HG03558 (cell line): ENCODE data around the gene EIF4G1.
A peak's percentile ranks its signal among the peaks of the same experiment; 100 is the strongest.
"Not testable (repeated sequence)": the region's sequence is repeated elsewhere in the genome, so short reads cannot be mapped to it uniquely, and the experiment has no call there.

Source experiments
- ATAC-seq: cut with Tn5 transposase; IDR thresholded peaks from one replicate; pipeline ENCODE4 v1.9.1; 2021; ENCODE audit warnings: moderate number of reproducible peaks; ENCODE audit not compliant: unreplicated experiment; ENCODE audit errors: extremely low read depth

Gene EIF4G1

DNA sequence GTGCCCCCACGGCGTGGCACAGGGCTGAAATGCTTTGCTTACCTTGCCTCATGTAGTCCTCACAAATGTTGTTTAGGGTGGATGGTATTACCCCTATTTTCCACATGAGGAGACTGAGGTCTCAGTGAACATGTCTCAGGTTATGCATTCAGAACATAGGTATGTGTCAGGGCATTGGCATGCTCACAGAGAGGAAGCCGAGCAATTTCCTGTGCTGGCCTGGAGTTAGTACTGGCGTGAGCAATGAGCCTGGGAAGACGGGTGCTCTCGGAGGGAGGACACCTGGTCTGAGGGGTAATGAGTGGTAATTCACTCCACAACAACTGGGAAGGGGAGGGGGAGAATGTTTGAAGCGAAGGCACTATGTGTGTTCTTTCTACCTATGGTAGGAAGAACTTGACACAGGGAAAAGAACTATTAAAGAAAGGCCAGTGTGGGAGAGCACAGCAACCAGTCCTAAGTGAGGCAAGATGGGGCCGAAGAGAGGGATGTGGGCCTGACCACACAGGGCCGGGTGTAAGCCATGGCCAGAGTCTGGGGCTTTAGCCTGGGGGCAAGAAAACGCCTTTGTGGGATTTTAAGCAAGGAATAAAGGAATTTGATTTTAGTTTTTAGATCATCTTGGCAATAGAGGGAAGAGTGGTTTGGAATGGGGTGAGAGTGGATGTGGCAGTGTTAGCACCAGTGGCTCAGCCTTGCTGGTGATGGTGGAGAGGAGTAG is 18.1 kb downstream of the EIF4G1 start:
- no peak for ATAC-seq

DNA sequence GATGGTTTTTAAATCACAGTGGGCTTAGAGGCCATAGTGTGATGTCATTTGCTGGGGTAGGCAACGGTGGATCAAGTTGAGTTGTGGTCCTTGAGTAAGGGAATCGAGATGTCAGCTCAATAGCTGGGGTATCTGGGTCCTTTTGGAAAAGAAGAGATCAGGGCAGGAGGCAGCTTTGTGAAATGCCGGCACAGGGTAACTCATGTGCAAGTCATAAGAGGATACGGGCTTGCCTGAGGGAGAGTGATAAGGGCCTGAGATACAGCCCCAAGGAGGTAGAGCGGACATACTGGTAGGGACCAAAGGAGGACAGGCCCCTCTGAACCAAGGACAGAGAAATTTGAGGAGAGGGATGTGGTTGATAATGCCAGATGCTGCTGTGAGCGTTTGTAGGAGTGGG is 18.8 kb downstream of the EIF4G1 start:
- no peak for ATAC-seq

GRCh38 chr3:184333700-184334099 is 19.3 kb downstream of the EIF4G1 start:
- ATAC-seq = no peak

GRCh38 chr3:184334470-184335158 is 20.2 kb downstream of the EIF4G1 start:
- no peak for ATAC-seq

- no peak for ATAC-seq
Observed at GRCh38 chr3:184335291-184335660, 20.9 kb downstream of the EIF4G1 start.

DNA sequence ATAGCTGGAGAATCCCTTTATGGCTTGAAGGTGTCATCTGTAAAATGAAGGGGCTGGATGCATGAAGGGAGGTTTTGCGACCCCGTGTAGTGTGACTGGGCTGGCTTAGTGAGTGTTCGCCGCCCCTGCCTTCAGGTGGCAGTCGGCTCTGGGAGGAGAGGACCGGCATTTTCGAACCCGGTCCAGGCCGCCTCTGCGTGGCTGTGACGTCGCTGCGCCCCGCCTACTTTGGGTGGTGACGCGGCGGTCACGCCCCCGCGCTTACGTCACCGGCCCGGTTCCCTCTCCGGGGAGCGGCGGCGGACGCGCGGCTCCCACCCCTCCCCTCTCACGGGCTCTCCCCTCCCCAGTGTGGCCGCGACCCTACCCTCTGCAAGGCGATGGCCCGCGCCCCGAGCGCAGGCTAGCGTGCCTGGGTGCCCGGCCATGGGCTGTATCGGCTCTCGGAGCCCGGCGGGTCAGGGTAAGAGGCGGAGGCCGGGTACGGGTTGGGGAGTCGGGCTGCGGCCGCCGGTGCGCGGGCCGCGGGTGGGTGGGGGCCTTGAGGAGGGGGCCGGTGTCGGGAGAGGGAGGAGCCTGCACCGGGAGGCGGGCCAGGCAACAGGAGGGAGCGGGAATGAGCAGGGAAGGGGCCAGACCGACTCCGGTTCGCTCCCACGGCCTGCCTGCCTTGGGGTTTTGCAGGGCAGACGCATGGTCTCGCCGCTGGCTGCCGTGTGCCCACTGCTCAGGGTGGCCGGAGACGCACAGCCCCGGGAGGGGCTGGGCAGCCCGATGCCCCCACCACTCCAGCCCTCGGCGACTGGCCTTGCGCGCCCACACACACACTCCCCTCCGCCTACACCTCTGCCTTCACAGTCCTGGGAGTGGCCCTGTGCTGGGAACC is 21.5 kb downstream of the EIF4G1 start:
- peak; percentile 38 for ATAC-seq

DNA sequence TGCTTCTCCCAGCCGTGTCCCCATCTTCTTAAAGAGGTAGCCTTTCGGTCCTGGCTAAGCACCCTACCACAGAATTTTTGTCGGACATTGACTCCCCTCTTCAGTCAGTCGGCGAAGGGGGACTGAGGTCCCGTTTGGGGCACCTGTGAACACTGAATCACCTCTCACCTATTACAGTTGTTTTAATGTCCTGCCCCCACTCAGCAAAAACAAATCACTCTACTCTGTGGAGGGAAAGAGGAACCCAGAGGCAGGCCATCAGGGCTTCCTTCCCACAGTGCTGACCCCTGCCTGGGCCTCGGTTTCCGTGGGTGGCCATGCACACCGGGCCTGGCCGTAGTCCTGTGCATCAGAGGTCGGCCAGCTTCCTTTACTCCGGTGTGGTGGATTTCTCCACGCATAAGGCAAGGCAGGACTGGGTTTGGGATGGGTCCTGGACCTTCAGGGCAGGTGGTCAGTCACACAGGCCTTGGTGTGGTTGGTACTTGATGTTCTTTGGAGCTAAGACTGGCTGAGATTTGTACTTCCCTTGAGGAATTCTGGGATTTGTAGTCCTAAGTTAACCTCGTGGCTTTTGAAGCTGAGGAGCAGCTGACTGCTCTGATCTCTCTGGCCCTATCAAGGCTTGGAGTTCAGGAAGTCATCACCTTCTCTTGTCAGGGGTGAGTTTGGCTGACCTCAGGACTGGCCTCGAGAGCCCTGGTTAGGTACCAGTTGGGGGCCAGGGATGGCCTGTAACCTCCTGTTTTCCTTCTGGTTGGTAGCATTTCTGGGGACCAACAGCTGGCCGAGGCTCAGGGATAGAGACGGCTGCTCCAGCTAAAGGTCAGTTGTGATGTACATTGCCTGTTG is 22.4 kb downstream of the EIF4G1 start:
- no peak for ATAC-seq

- no peak for ATAC-seq
Observed at GRCh38 chr3:184337399-184337714, 23.0 kb downstream of the EIF4G1 start, which contains the start of gene FAM131A. TSS of gene FAM131A (plus strand) at chr3:184337600. CDS start at chr3:184337631, 31 bp downstream.

GRCh38 chr3:184337981-184338380 is 23.6 kb downstream of the EIF4G1 start:
- no peak for ATAC-seq

DNA sequence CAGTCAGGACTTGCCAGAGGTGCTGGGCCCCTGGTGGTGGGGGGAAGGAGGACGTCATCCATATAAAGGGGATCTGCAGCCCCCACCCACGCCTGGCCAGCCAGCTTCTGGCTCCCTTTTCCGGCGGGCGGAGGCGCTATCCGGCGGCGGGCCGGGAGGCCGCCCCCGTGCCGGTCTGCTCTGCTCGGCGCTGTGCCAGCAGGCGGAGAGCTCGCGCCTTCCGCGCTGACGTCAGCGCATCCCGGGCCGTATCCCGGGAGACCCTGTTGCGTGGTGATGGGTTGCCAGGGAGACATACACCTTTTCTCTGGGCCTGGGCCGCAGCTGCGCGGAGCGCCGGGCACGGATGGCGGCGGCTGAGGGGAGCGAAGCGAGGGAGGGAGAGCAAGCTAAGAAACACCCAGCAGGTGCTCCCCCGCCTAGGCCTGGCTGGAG is 24.1 kb downstream of the EIF4G1 start:
- ATAC-seq = no peak

DNA sequence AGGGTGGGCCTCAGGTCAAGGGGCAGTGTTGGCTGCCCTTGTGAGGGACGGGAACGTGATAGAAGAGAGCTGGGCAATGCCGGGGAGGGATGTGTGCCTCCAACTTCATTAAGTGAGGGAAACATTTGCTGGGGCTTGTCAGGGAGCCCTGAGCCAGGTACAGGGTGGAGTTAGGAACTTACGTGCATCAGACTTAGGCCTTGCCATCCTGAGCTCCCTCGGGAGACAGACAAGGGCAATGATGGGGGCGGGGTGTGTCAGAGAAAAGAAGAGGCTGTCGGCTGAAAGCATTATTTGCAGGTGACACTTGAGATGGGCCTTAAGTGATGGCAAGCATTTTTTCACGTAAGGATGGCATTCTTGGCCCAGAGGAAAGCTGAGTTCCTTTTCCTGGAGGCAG is 24.6 kb downstream of the EIF4G1 start:
- ATAC-seq = no peak

- ATAC-seq = not testable (repeated sequence)
Observed at GRCh38 chr3:184339451-184340135, 25.2 kb downstream of the EIF4G1 start.

DNA sequence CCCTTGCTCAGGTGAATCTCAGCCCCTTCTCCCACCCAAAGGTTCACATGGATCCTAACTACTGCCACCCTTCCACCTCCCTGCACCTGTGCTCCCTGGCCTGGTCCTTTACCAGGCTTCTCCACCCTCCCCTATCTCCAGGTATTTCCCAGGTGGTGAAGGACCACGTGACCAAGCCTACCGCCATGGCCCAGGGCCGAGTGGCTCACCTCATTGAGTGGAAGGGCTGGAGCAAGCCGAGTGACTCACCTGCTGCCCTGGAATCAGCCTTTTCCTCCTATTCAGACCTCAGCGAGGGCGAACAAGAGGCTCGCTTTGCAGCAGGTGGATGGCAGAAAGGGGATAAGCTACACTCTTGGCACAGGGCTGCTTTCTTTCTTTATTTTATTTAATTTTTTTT is 27.5 kb downstream of the EIF4G1 start:
- ATAC-seq = no peak

- ATAC-seq = no peak
Observed at GRCh38 chr3:184343200-184343876, 28.9 kb downstream of the EIF4G1 start.

DNA sequence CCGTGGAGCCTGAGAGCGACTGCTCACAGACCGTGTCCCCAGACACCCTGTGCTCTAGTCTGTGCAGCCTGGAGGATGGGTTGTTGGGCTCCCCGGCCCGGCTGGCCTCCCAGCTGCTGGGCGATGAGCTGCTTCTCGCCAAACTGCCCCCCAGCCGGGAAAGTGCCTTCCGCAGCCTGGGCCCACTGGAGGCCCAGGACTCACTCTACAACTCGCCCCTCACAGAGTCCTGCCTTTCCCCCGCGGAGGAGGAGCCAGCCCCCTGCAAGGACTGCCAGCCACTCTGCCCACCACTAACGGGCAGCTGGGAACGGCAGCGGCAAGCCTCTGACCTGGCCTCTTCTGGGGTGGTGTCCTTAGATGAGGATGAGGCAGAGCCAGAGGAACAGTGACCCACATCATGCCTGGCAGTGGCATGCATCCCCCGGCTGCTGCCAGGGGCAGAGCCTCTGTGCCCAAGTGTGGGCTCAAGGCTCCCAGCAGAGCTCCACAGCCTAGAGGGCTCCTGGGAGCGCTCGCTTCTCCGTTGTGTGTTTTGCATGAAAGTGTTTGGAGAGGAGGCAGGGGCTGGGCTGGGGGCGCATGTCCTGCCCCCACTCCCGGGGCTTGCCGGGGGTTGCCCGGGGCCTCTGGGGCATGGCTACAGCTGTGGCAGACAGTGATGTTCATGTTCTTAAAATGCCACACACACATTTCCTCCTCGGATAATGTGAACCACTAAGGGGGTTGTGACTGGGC is 30.3 kb downstream of the EIF4G1 start:
- ATAC-seq = no peak

DNA sequence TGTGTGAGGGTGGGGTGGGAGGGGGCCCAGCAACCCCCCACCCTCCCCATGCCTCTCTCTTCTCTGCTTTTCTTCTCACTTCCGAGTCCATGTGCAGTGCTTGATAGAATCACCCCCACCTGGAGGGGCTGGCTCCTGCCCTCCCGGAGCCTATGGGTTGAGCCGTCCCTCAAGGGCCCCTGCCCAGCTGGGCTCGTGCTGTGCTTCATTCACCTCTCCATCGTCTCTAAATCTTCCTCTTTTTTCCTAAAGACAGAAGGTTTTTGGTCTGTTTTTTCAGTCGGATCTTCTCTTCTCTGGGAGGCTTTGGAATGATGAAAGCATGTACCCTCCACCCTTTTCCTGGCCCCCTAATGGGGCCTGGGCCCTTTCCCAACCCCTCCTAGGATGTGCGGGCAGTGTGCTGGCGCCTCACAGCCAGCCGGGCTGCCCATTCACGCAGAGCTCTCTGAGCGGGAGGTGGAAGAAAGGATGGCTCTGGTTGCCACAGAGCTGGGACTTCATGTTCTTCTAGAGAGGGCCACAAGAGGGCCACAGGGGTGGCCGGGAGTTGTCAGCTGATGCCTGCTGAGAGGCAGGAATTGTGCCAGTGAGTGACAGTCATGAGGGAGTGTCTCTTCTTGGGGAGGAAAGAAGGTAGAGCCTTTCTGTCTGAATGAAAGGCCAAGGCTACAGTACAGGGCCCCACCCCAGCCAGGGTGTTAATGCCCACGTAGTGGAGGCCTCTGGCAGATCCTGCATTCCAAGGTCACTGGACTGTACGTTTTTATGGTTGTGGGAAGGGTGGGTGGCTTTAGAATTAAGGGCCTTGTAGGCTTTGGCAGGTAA is 31.1 kb downstream of the EIF4G1 start:
- ATAC-seq = no peak

DNA sequence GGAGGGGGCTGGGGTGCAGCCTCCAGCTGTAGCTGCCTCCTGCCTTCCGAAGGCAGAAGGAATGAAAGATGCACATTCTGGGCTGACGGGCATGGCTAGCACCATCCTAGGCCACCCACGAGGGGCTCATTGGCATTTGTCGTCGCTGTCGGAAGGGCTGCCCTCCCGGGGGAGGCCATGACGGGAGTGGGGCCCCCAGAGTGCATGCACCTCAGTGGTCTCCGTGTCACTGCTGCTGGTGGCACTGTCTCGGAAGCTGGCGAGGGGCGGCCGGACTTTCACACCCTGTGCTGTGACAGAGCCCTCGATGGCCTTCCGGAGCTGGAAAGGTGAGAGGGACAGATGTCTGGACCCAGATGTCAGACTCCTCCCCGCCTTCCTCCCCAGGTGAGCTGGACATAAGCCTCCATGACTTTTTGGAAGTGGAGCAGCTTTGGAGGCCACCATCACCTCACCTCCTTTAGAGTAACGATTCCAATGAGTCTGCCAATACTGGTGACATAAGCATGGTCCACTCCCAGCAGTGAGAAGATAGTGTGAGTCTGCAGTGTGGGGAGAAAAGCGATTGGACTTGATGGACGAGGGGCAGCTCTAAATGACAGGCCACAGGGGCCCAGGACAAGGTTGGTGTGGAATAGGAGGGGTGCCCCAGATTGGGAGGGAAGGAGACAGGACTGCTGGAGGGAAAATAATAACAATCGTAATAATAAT is 32.2 kb downstream of the EIF4G1 start:
- ATAC-seq = no peak
